ENCODE results near the gene NOL9.

The NOL9 gene

GRCh38 chr1:6588128-6588892 is 34.0 kb upstream of the NOL9 start:
- TF ChIP-seq CTCF (conservative IDR thresholded peaks at IDR 0.05; ENCODE audit: low read length) = no peak
- no peak overlapping the region for H3K4me3 ChIP-seq (ENCODE audit: low read length)
- no peak for DNase-seq (ENCODE audit: low read depth)

- no peak overlapping the region for H3K4me3 ChIP-seq (ENCODE audit: low read length)
- no peak for TF ChIP-seq CTCF (conservative IDR thresholded peaks at IDR 0.05; ENCODE audit: low read length)
- DNase-seq (ENCODE audit: low read depth) = no peak
Measured at GRCh38 chr1:6587261-6588005, 33.1 kb upstream of the NOL9 start.

GRCh38 chr1:6586404-6586816 is 32.1 kb upstream of the NOL9 start:
- DNase-seq (ENCODE audit: low read depth) = no peak
- no peak for TF ChIP-seq CTCF (conservative IDR thresholded peaks at IDR 0.05; ENCODE audit: low read length)
- no peak overlapping the region for H3K4me3 ChIP-seq (ENCODE audit: low read length)

- H3K4me3 ChIP-seq (ENCODE audit: low read length) = no peak overlapping the region
- TF ChIP-seq CTCF (conservative IDR thresholded peaks at IDR 0.05; ENCODE audit: low read length) = no peak
- no peak for DNase-seq (ENCODE audit: low read depth)
Measured at GRCh38 chr1:6585841-6586240, 31.5 kb upstream of the NOL9 start.

- no peak for DNase-seq (ENCODE audit: low read depth)
- no peak for TF ChIP-seq CTCF (conservative IDR thresholded peaks at IDR 0.05; ENCODE audit: low read length)
- no peak overlapping the region for H3K4me3 ChIP-seq (ENCODE audit: low read length)
Measured at GRCh38 chr1:6585081-6585722, 30.9 kb upstream of the NOL9 start.

GRCh38 chr1:6584126-6585080 is 30.1 kb upstream of the NOL9 start:
- H3K4me3 ChIP-seq (ENCODE audit: low read length) = no peak overlapping the region
- TF ChIP-seq CTCF (conservative IDR thresholded peaks at IDR 0.05; ENCODE audit: low read length) = 0 out of 2 replicates have a peak, but pooled peaks have one; percentile 19
- DNase-seq (ENCODE audit: low read depth) = no peak
